ENCODE data around the gene BEST4.

BEST4 gene

DNA sequence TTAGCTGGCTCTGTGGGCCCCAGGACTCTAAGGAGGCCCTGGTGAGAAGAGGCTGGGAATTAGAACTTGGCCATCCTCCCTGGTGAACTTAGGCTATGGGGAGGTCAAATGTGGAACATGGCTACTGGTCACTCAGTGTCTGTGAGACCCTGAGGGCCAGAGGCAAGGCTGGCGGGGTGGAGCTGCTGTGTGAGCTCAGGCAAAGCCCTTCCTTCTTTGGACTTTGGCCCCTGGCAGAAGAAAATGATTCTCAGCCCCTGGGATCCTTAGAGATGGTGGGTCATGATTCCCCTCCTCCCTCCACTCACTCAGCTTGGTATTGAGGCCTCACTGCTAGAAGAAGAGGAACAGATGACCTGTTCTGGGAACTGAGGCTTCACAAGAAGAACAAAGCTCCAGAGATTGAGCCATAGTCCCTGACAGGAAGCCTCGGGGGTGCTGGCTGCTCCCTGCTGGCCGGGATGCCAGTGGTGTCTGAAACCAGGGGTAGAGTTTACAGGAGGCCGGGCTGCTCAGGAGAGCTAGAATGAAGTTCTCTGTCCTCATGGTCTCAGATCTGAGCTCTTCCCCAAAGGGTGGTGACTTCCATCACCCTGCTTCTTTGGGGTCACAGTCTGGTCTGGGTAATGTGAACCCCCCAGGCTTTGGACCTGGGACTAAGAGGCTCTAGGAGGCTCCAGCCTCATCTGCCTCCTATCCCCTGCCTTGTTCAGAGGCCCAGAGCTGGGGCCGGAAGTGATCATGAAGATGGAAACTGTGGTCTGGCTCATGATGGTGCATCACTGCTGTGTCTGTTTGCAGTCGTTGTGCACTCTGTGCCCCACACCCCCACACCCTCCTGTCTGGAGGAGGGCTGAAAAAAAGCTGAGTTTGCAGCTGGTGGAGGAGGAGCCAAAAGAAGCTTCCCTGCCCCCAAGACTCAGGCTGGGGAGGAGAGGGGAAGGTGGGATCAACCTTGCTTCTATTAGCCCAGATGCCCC, 21.3 kb upstream of the BEST4 start:
- H3K4me3 ChIP-seq (replicated peaks; ENCODE audit: low read depth, low read length): peak overlapping the region; percentile 67
- TF ChIP-seq, protein P1, sequence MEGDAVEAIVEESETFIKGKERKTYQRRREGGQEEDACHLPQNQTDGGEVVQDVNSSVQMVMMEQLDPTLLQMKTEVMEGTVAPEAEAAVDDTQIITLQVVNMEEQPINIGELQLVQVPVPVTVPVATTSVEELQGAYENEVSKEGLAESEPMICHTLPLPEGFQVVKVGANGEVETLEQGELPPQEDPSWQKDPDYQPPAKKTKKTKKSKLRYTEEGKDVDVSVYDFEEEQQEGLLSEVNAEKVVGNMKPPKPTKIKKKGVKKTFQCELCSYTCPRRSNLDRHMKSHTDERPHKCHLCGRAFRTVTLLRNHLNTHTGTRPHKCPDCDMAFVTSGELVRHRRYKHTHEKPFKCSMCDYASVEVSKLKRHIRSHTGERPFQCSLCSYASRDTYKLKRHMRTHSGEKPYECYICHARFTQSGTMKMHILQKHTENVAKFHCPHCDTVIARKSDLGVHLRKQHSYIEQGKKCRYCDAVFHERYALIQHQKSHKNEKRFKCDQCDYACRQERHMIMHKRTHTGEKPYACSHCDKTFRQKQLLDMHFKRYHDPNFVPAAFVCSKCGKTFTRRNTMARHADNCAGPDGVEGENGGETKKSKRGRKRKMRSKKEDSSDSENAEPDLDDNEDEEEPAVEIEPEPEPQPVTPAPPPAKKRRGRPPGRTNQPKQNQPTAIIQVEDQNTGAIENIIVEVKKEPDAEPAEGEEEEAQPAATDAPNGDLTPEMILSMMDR (IDR thresholded peaks at IDR 0.05; ENCODE audit: low read length, missing control alignments): peak; percentile 25
- peak; percentile 86 for DNase-seq (ENCODE audit: low read depth)

DNA sequence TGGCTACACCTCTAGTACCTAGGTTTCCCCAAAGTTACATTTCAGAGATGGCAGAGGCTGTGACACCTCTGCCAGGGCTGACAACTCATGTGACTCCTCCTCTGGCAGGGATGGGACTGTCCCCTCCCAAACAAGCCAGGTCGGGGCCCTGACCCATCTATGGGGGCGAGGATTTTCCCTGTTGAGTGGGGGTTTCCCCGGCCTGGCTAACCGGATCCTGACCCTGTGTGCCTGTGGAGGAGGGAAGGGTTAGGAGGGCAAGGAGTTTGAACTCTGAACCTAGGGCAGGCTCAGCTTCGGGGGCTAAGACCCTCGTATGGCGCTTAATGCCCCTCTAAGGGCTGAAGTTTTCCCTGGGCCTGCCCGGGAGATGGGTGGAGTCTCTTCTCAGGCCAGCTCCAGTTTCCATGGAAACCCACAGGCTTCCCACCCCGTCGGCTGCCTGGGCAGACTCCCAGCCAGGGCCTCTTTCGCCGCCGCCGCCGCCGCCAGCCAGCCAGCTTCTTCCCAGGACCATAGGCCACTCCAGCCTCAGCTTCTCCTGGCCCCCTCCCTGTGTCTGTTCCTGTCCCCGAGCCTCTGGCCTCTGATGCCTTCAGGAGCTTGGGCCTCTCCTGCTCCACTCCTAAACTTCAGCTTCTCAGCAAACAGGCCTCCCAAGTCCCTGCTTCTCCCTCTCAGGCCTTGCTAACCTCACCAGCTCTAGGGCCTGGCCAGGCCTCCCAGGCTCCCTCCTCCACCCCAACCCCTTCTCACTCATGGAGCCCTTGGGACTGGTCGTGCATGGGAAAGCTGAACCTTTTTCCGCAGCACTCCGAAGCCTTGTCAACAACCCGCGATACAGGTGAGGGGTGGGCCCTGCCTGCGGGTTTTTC, 20.3 kb upstream of the BEST4 start, which contains the start of gene BTBD19:
BTBD19 (plus strand) TSS at position 461 of the 875 bp plus-strand sequence; CDS start at position 759, 298 bp downstream.
- TF ChIP-seq, protein P1 (IDR thresholded peaks at IDR 0.05; ENCODE audit: low read length, missing control alignments): no peak
- peak within 1 kb of the TSS; percentile 67 for H3K4me3 ChIP-seq (replicated peaks; ENCODE audit: low read depth, low read length)
- peak; percentile 95 for DNase-seq (ENCODE audit: low read depth)

DNA sequence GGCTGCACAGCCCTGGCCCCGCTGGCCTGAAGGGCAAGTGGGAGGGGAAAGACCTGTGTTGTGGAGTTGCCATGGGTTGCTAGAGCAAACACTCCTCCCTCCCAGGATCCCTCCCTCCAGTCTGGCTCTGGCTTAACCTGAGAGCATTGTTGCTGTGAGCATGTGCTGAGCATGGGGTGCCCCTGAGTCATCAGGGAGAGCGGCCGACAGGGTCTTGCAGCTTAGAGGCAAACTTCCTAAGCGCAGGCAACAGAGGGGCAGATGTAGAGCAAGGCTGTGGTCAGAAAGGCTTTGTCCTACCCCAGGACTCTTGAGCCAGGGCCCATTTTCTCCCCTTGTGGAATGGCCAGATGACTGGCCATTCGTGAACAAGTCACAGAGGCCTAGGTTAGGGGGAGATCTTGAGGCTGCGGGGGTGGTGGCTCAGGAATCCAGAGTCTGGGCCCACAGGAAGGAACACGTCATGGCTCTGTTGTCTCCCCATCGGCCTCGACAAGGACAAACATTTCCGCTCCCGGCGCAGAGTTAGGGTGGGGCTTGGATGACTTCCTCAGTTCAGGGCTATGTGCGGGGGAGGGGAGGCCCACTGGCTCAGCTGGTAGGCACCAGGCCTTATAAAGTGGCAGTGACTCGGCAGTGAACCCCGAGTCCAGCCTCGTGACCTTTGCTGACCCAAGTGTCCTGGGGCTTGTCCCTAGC, 19.5 kb upstream of the BEST4 start:
- peak overlapping the region; percentile 67 for H3K4me3 ChIP-seq (replicated peaks; ENCODE audit: low read depth, low read length)
- TF ChIP-seq, protein P1 (IDR thresholded peaks at IDR 0.05; ENCODE audit: low read length, missing control alignments): no peak

DNA sequence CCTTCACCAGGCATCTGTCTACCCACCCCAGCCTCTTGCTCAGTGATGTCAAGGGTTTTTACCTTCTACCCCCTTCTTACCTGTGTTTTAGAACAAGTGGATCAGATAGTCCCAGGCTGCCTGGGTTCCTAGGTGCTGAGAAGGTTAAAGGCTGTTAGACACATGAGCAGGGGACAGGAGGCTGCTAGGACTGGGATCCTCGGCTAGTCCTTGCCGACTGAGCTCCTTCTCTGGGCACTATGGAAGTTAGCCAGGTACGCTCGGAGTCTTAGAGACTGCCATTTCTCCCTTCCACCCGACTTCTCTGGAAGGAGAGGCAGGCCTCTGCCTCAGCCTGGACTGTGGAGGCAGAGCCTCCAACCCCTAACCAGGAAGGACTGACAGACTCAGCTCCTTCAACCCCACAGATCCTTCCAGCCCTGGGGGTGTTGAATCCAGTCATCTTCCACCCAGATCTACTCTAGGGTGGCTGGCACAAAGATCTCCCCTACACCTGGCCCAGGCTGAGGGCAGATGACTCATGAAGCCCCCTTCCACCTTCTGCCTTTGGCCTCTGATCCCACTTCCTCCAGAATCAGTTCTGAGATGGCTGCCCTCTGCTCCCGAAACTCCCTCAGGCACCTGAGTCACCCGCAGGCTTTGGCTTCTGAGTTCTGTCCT, 18.9 kb upstream of the BEST4 start, which contains the start of gene DYNLT4:
DYNLT4 (minus strand) TSS at position 648 of the 660 bp plus-strand sequence. CDS start 683 bp downstream, outside the sequence.
- TF ChIP-seq, protein P1 (IDR thresholded peaks at IDR 0.05; ENCODE audit: low read length, missing control alignments): no peak
- no peak for DNase-seq (ENCODE audit: low read depth)
- H3K4me3 ChIP-seq (replicated peaks; ENCODE audit: low read depth, low read length): peak within 1 kb of the TSS; percentile 67

More for the DNA sequence above, 19.5 kb upstream of the BEST4 start:
- peak; percentile 100 for DNase-seq (ENCODE audit: low read depth)

DNA sequence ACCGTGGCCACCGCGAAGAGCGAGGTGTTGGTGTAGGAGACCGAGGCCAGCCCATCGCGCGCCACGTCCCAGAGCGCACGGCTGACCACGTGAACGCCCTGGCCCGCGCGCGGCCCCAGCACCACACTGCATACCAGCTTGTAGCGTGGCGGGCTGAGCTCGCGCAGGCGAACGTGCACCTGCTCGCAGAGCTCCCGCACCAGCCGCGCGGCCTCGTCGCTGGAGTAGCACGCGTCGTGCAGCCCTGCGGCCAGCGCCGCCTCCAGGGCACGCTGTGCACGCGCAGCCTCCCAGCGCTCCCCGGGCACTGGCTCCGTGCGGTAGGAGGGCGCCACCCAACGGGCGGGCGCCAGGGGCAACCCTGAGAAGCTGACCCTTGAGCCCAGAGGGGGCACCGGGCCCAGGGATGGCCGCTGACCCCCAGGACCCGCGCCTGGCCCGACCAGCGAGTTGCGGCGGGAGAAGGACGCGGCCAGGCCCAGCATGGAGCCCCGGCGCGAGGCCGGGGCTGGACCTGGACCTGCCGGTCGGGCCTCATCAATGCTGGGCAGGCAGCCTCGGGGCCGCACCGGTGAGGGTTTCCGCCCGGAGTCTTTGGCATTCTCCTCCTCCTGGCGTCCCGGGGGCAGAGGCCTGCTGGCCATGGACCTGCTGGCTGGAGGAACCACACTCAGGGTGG, 18.2 kb upstream of the BEST4 start:
- no peak for DNase-seq (ENCODE audit: low read depth)

More for the DNA sequence above, 18.2 kb upstream of the BEST4 start:
- no peak overlapping the region for H3K4me3 ChIP-seq (replicated peaks; ENCODE audit: low read depth, low read length)
- TF ChIP-seq, protein P1 (IDR thresholded peaks at IDR 0.05; ENCODE audit: low read length, missing control alignments): no peak
